ENCODE results near the gene ODC1.

- TF ChIP-seq POLR2A (IDR thresholded peaks at IDR 0.05): no peak
- TF ChIP-seq CTCF (IDR thresholded peaks at IDR 0.05): no peak
- no peak for TF ChIP-seq POLR2AphosphoS5 (IDR thresholded peaks at IDR 0.05)
These were observed 32.3 kb upstream of the ODC1 start for GRCh38 chr2:10480359-10480949.
